ENCODE results near the gene DCAF6.
"Not testable (repeated sequence)": the region's sequence is repeated elsewhere in the genome, so short reads cannot be mapped to it uniquely, and the experiment has no call there.

DCAF6 gene

DNA sequence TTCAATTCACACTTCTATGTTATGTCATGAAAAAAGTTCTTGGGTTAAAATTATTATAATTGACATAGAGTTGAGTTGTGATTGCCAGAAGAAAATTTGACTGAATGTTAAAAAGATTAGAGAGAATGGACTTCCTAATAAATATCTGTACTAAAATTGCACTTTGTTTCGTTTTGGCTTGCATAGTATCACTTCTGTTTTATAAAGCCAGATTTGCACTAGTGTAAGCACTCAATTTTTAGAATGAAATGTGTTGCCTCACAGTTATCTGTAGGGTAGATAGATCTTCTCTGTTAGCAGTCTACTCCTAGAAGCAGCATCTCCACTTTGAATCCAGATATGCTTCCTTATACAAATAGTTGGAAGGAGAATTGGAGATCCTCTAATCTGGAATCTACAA, 95.5 kb downstream of the DCAF6 start:
- Histone ChIP-seq H3K36me3 (ENCODE audit: insufficient read depth, low read depth, low read length) (no peaks in the 10 kb centered on the region; the same call in 1 of the 2 replicates), H3K4me3 (ENCODE audit: low read length) (no peak overlapping the region), H3K9ac (ENCODE audit: low read depth, low read length) (no peak overlapping the region), H3K9me3 (ENCODE audit: insufficient read depth, low read depth, low read length) (no peaks in the 10 kb centered on the region), H3K4me1 (ENCODE audit: insufficient read depth, low read length) (no peaks in the 10 kb centered on the region), H3K27me3 (ENCODE audit: insufficient read depth, low read length) (no peaks in the 10 kb centered on the region), H3K27ac (ENCODE audit: low read length) (no peak overlapping the region)

GRCh38 chr1:168035345-168035744, 98.9 kb downstream of the DCAF6 start:
- Histone ChIP-seq H3K27ac (ENCODE audit: low read length) (no peak overlapping the region), H3K36me3 (ENCODE audit: insufficient read depth, low read depth, low read length) (no peaks in the 10 kb centered on the region; the same call in 1 of the 2 replicates)

DNA sequence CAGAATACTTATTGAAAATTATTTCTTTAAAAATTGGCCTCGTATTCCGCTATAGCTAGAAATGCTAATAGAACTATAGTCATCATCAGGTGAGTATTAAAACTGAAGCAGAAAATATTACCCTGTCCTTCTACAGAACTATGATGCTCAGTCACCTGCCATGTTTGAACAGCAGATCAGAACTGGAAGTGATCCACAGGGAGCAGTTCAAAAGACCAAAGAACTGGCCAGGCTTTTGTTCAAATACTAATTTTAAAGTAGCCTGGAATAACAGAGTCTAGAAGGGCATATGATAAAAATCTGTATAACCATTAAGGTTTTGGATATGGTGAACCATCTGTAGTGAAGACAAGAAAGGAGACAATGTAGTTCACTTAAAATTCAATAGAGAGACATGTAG, 105.9 kb downstream of the DCAF6 start:
- Histone ChIP-seq H3K27me3 (ENCODE audit: insufficient read depth, low read length) (no peaks in the 10 kb centered on the region), H3K4me1 (ENCODE audit: insufficient read depth, low read length) (no peaks in the 10 kb centered on the region), H3K9ac (ENCODE audit: low read depth, low read length) (no peak overlapping the region), H3K9me3 (ENCODE audit: insufficient read depth, low read depth, low read length) (no peaks in the 10 kb centered on the region), H3K36me3 (ENCODE audit: insufficient read depth, low read depth, low read length) (peaks cover 35% of the 10 kb centered on the region), H3K27ac (ENCODE audit: low read length) (no peak overlapping the region), H3K4me3 (ENCODE audit: low read length) (no peak overlapping the region)

More at GRCh38 chr1:168035345-168035744, 98.9 kb downstream of the DCAF6 start:
- Histone ChIP-seq H3K4me1 (ENCODE audit: insufficient read depth, low read length) (no peaks in the 10 kb centered on the region), H3K9me3 (ENCODE audit: insufficient read depth, low read depth, low read length) (no peaks in the 10 kb centered on the region), H3K9ac (ENCODE audit: low read depth, low read length) (no peak overlapping the region), H3K4me3 (ENCODE audit: low read length) (no peak overlapping the region), H3K27me3 (ENCODE audit: insufficient read depth, low read length) (no peaks in the 10 kb centered on the region)

GRCh38 chr1:168045311-168045710, 108.8 kb downstream of the DCAF6 start:
- no peak overlapping the region for H3K9ac ChIP-seq (ENCODE audit: low read depth, low read length)
- no peak overlapping the region for H3K4me3 ChIP-seq (ENCODE audit: low read length)
- no peaks in the 10 kb centered on the region for H3K9me3 ChIP-seq (ENCODE audit: insufficient read depth, low read depth, low read length)
- H3K4me1 ChIP-seq (ENCODE audit: insufficient read depth, low read length): no peaks in the 10 kb centered on the region
- no peak overlapping the region for H3K27ac ChIP-seq (ENCODE audit: low read length)
- H3K36me3 ChIP-seq (ENCODE audit: insufficient read depth, low read depth, low read length): peaks cover 35% of the 10 kb centered on the region
- no peaks in the 10 kb centered on the region for H3K27me3 ChIP-seq (ENCODE audit: insufficient read depth, low read length)

- H3K9ac ChIP-seq (ENCODE audit: low read depth, low read length): no peak overlapping the region
- H3K36me3 ChIP-seq (ENCODE audit: insufficient read depth, low read depth, low read length): peaks cover 19% of the 10 kb centered on the region; the same call in 1 of the 2 replicates
- H3K4me3 ChIP-seq (ENCODE audit: low read length): no peak overlapping the region
- H3K4me1 ChIP-seq (ENCODE audit: insufficient read depth, low read length): no peaks in the 10 kb centered on the region
- H3K27me3 ChIP-seq (ENCODE audit: insufficient read depth, low read length): no peaks in the 10 kb centered on the region
- H3K9me3 ChIP-seq (ENCODE audit: insufficient read depth, low read depth, low read length): no peaks in the 10 kb centered on the region
- no peak overlapping the region for H3K27ac ChIP-seq (ENCODE audit: low read length)
Observed at GRCh38 chr1:168050307-168050706, 113.8 kb downstream of the DCAF6 start.

DNA sequence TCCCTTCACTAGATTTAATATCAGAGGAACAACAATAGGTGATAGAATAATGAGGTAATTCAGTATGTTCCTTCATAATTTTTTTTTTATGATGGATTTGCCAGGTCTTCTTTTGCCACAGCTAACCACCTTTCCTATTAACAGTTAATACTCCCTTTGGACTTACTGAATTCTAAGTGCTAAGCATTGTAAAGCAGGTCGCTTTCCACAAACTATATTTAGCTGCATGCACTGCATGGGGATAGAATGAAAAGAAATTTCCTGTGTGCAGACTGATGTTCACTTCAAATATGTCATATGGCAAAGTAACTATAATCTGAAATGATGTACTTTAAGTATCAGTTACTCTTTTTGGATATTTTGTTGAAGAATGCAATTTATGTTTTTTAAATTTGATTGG, 114.4 kb downstream of the DCAF6 start:
- peaks cover 13% of the 10 kb centered on the region; the same call in 1 of the 2 replicates for H3K36me3 ChIP-seq (ENCODE audit: insufficient read depth, low read depth, low read length)
- H3K27me3 ChIP-seq (ENCODE audit: insufficient read depth, low read length): no peaks in the 10 kb centered on the region

DNA sequence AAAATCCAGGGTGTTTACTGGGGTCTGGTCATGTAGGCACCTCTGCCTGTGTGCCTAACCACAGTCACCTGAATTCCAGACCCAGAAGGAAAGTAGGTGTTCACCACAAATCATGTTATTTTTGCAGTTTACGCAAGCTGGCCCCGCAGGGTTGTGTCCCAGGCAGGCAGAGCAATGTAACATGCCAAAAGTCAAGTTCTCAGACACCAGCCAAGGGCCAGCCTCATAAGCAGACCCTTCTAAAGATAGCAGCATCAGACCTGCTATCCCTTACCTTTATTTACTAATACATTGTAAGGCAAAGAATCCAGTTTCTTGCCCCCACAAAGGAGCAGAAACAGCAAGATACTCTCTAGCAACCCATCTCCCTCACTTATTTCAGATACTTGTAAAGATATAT, 117.2 kb downstream of the DCAF6 start:
- no peak overlapping the region for H3K27ac ChIP-seq (ENCODE audit: low read length)

More for the DNA sequence above, 114.4 kb downstream of the DCAF6 start:
- Histone ChIP-seq H3K4me3 (ENCODE audit: low read length) (no peak overlapping the region), H3K27ac (ENCODE audit: low read length) (no peak overlapping the region), H3K9me3 (ENCODE audit: insufficient read depth, low read depth, low read length) (no peaks in the 10 kb centered on the region), H3K9ac (ENCODE audit: low read depth, low read length) (no peak overlapping the region), H3K4me1 (ENCODE audit: insufficient read depth, low read length) (no peaks in the 10 kb centered on the region)

GRCh38 chr1:168054117-168054516, 117.6 kb downstream of the DCAF6 start:
- H3K9me3 ChIP-seq (ENCODE audit: insufficient read depth, low read depth, low read length): no peaks in the 10 kb centered on the region
- no peaks in the 10 kb centered on the region for H3K27me3 ChIP-seq (ENCODE audit: insufficient read depth, low read length)
- no peaks in the 10 kb centered on the region for H3K4me1 ChIP-seq (ENCODE audit: insufficient read depth, low read length)
- H3K9ac ChIP-seq (ENCODE audit: low read depth, low read length): no peak overlapping the region
- H3K27ac ChIP-seq (ENCODE audit: low read length): no peak overlapping the region
- H3K36me3 ChIP-seq (ENCODE audit: insufficient read depth, low read depth, low read length): peaks cover 12% of the 10 kb centered on the region
- no peak overlapping the region for H3K4me3 ChIP-seq (ENCODE audit: low read length)

More for the DNA sequence above, 117.2 kb downstream of the DCAF6 start:
- Histone ChIP-seq H3K4me3 (ENCODE audit: low read length) (no peak overlapping the region), H3K9me3 (ENCODE audit: insufficient read depth, low read depth, low read length) (no peaks in the 10 kb centered on the region), H3K4me1 (ENCODE audit: insufficient read depth, low read length) (no peaks in the 10 kb centered on the region), H3K27me3 (ENCODE audit: insufficient read depth, low read length) (no peaks in the 10 kb centered on the region), H3K9ac (ENCODE audit: low read depth, low read length) (no peak overlapping the region), H3K36me3 (ENCODE audit: insufficient read depth, low read depth, low read length) (peaks cover 12% of the 10 kb centered on the region)

- not testable (repeated sequence) for H3K9ac ChIP-seq (ENCODE audit: low read depth, low read length); H3K27me3 ChIP-seq (ENCODE audit: insufficient read depth, low read length); H3K9me3 ChIP-seq (ENCODE audit: insufficient read depth, low read depth, low read length); H3K4me3 ChIP-seq (ENCODE audit: low read length); H3K27ac ChIP-seq (ENCODE audit: low read length); H3K4me1 ChIP-seq (ENCODE audit: insufficient read depth, low read length)
- peaks cover 12% of the 10 kb centered on the region for H3K36me3 ChIP-seq (ENCODE audit: insufficient read depth, low read depth, low read length)
Observed at GRCh38 chr1:168056152-168056551, 119.7 kb downstream of the DCAF6 start.

DNA sequence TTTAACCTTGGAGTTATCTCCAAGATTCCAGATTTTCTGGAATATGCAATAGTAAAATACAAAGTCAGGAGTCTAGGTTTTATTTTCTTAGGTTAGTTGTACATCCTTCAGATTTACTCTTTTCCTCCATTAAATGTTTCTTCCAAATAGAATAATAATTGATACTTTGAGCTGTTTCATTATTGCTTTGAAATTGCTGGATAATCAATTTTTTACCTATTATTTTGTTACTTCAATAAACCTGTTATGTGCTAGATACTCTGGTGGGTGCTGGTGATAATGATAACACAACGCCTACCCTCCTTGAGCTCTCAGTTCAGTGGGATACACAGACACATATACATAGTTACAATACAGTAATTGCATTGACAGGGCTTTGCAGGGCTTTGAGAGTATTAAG, 120.9 kb downstream of the DCAF6 start:
- Histone ChIP-seq H3K4me3 (ENCODE audit: low read length) (no peak overlapping the region), H3K9me3 (ENCODE audit: insufficient read depth, low read depth, low read length) (no peaks in the 10 kb centered on the region), H3K27ac (ENCODE audit: low read length) (no peak overlapping the region), H3K27me3 (ENCODE audit: insufficient read depth, low read length) (no peaks in the 10 kb centered on the region), H3K4me1 (ENCODE audit: insufficient read depth, low read length) (no peaks in the 10 kb centered on the region), H3K9ac (ENCODE audit: low read depth, low read length) (no peak overlapping the region), H3K36me3 (ENCODE audit: insufficient read depth, low read depth, low read length) (peaks cover 12% of the 10 kb centered on the region)

DNA sequence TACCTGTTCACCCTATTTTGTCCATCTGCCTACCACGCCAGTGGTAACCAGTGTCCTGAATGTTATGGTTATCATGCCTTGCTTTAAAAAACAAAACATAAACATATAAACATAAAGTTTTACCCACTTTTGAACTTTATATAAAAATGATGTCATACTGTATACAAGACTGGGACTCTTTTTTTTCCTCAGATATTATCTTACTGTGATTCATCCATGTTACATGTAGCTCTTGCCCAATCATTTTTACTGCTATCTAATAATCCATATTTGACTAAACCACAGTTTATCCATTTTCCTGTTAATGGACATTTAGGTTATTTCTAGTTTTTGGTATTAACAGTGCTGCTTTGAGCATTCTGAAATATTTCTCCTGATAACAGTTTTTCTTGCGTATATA, 121.4 kb downstream of the DCAF6 start:
- no peak overlapping the region for H3K4me3 ChIP-seq (ENCODE audit: low read length)
- no peaks in the 10 kb centered on the region for H3K27me3 ChIP-seq (ENCODE audit: insufficient read depth, low read length)
- H3K27ac ChIP-seq (ENCODE audit: low read length): no peak overlapping the region
- H3K4me1 ChIP-seq (ENCODE audit: insufficient read depth, low read length): no peaks in the 10 kb centered on the region
- H3K36me3 ChIP-seq (ENCODE audit: insufficient read depth, low read depth, low read length): peaks cover 9% of the 10 kb centered on the region
- no peaks in the 10 kb centered on the region for H3K9me3 ChIP-seq (ENCODE audit: insufficient read depth, low read depth, low read length)
- H3K9ac ChIP-seq (ENCODE audit: low read depth, low read length): no peak overlapping the region

DNA sequence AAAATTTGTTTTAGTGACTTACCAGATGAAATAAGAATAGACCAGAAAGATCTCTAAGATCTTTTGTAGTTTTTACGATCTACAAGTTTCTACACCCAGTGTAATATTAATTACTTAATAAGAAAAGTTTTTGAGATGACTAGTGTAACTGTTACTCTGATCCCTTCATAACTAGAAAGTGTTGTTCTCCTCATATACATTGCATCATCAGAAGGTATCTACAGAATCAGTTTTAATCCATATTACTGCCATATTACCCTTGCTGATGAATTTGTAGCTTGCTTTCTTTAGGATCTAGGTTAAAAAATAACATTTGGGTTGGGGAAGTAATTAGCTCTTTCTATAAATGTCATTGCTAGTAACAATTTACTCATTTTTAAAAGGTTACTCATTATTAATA, 127.7 kb downstream of the DCAF6 start:
- Histone ChIP-seq H3K27me3 (ENCODE audit: insufficient read depth, low read length) (no peaks in the 10 kb centered on the region), H3K9ac (ENCODE audit: low read depth, low read length) (no peak overlapping the region), H3K9me3 (ENCODE audit: insufficient read depth, low read depth, low read length) (no peaks in the 10 kb centered on the region), H3K27ac (ENCODE audit: low read length) (no peak overlapping the region), H3K4me3 (ENCODE audit: low read length) (no peak overlapping the region), H3K4me1 (ENCODE audit: insufficient read depth, low read length) (no peaks in the 10 kb centered on the region), H3K36me3 (ENCODE audit: insufficient read depth, low read depth, low read length) (peaks cover 46% of the 10 kb centered on the region)

- Histone ChIP-seq H3K4me3 (ENCODE audit: low read length) (no peak overlapping the region), H3K9ac (ENCODE audit: low read depth, low read length) (no peak overlapping the region), H3K27me3 (ENCODE audit: insufficient read depth, low read length) (no peaks in the 10 kb centered on the region), H3K27ac (ENCODE audit: low read length) (no peak overlapping the region), H3K36me3 (ENCODE audit: insufficient read depth, low read depth, low read length) (peaks cover 58% of the 10 kb centered on the region), H3K4me1 (ENCODE audit: insufficient read depth, low read length) (no peaks in the 10 kb centered on the region), H3K9me3 (ENCODE audit: insufficient read depth, low read depth, low read length) (no peaks in the 10 kb centered on the region)
Observed at GRCh38 chr1:168065506-168065905, 129.0 kb downstream of the DCAF6 start.

Data from iPS-20b (cell line).